ENCODE results near the gene BBIP1. TPM values are rescaled to one million over a fixed set of nuclear protein-coding genes. Genes with fewer than 3 reads are reported as not detected.

The BBIP1 gene
- total RNA-seq, 4 donors from 2014 or later, result 27.1 to 40.2 (median 28.7) TPM

DNA sequence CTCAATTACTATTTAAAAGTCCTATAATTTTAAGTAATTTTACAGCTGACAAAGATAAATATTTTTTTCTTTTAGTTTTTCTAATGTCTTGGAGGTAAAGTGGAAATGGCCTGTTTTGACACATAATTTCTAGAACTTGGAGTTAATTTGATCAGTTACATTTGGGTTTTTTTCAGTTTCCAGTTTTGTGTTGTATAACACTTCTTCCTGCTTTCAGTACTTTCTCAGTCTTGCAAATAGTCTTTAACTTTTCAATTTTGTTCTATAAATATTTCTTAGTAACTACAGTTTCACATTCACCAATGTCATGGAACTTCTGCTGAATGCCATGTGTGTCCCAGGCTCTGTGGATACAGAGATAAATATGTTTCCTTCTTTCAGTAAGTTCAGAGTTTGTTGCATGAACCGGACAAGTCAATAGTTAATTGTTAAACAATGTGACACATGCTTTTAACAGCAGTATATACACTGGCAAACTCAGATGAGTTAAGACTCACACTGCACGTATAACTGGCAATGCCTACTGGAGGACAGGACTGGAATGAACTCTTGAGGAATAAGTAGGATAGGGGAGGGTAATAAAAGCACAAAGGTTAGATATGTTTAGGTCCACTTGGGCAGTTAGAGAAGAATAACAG, 5.0 kb upstream of the BBIP1 start:
- no peak for TF ChIP-seq POLR2AphosphoS5 (IDR thresholded peaks at IDR 0.05)
- no peak for TF ChIP-seq POLR2A (IDR thresholded peaks at IDR 0.05)
- TF ChIP-seq EP300 (IDR thresholded peaks at IDR 0.05), result no peak
- no peak for TF ChIP-seq CTCF (IDR thresholded peaks at IDR 0.05)
- Histone ChIP-seq H3K36me3 (no peaks in the 10 kb centered on the region), H3K4me3 (no peak overlapping the region), H3K27ac (no peak overlapping the region), H3K4me1 (peaks cover 3 to 67% (median 7%) of the 10 kb centered on the region in 3 donors), H3K9me3 (no peaks in the 10 kb centered on the region), H3K27me3 (no peaks in the 10 kb centered on the region)
- ATAC-seq, result no peak
- WGBS, 2 donors (ENCODE audit: low coverage in 1 of 2), result 15 to 44% methylated on average over 1 to 2 of the region's 2 CpGs

DNA sequence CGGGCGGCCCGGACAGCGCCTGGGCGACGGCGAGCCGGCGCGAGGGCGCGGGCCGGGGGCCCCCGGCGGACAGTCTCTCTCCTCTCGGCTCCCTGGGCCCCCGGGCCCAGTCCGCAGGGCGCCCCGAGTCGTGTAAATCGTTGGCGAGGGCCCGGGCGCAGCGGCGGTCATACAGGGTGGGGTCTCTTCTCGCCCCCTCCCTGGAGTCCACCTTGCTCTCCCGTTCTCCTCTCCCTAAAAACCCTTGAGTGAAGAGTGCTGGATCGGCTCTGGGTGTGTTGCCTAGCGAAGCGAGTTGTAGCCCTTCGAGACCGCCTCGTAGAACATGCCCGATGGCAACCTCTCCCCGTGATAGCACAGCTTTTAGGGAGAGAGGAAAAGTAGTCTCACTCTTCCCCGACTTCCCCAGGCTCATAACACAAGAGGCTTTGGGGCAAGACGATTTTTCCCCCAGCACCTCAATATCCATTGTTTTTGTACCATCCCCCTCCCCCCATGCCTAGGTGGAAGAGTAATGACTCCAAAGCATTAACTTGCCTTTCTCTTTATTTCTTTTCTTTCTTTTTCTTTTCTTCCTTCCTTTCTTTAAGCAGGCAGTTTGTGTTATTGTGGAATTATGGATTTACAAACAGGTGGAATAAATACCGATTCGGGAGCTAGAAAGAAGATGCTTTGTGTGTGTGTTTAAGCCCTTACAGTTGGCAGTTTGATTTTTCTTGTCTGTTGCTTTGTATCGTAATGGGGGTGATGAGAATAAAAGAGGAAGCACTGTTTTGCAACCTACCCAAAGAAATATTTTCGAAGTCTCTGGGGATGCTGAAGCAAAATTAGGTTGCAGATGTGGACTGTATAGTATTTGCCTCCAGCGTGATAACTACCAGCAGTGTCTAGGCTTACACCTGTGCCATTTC, 1.2 kb upstream of the BBIP1 start:
- Histone ChIP-seq H3K9me3 (no peaks in the 10 kb centered on the region), H3K27ac (peak overlapping the region; percentile 62 to 99 (median 98)), H3K27me3 (no peaks in the 10 kb centered on the region), H3K4me3 (peak overlapping the region; percentile 62 to 77), H3K4me1 (peaks cover 8 to 61% (median 11%) of the 10 kb centered on the region in 3 donors), H3K36me3 (no peaks in the 10 kb centered on the region)
- ATAC-seq, result no peak
- TF ChIP-seq EP300 (IDR thresholded peaks at IDR 0.05) (no peak), POLR2A (IDR thresholded peaks at IDR 0.05) (no peak), CTCF (IDR thresholded peaks at IDR 0.05) (no peak), POLR2AphosphoS5 (IDR thresholded peaks at IDR 0.05) (no peak)
- WGBS, 2 donors (ENCODE audit: low coverage in 1 of 2), result 0 to 2% methylated on average over 5 to 8 of the region's 44 CpGs

DNA sequence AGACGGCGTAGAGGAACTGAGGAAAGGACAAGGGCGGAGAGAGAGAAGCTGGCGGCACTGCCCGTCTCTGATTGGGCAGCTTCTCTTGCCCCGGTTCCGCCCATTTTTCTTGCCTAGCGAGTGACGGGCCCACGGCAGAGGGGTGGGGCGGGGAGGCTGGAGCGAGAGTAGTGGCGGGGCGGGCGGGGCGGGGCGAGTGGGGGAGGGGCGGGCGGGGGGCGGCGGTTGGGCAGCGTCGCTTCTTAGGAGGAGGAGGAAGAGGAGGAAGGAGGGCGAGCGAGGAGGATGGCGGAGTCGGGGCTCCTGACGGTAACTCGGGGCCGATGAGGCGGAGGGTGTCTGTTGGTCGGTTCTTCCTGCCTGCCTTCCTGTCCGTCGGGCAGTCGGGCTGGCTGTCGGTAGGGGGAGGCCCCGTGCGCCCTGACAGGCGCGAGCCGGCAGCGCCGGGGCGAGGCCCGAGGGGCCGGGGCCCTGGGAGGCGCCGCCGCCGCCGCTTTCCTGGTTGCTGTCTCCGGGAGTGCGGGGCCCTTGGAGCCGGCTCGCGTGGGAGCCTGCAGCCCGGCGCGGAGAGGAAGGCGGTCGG, 460 bp upstream of the BBIP1 start, which contains the start of gene SHOC2:
Gene SHOC2, plus strand, starts transcription at position 256 of the 583 bp plus-strand sequence. CDS start 44,755 bp downstream, outside the sequence.
- Histone ChIP-seq H3K27ac (peak within 1 kb of the TSS; percentile 90 to 99 (median 98)), H3K4me1 (peaks cover 8 to 53% (median 11%) of the 10 kb centered on the region in 3 donors), H3K27me3 (no peaks in the 10 kb centered on the region), H3K9me3 (no peaks in the 10 kb centered on the region), H3K36me3 (peaks cover 0 to 3% of the 10 kb centered on the region in 2 donors), H3K4me3 (peak within 1 kb of the TSS; percentile 62 to 77)
- WGBS, 2 donors (ENCODE audit: low coverage in 1 of 2), result 0% methylated on average over 5 to 8 of the region's 61 CpGs
- TF ChIP-seq CTCF (IDR thresholded peaks at IDR 0.05), result peak in 3 of 4 experiments; percentile 34 to 54 (median 44)
- peak; percentile 83 to 84 for TF ChIP-seq POLR2A (IDR thresholded peaks at IDR 0.05)
- TF ChIP-seq EP300 (IDR thresholded peaks at IDR 0.05), result no peak
- peak; percentile 82 for TF ChIP-seq POLR2AphosphoS5 (IDR thresholded peaks at IDR 0.05)
- ATAC-seq, result peak; percentile 56

DNA sequence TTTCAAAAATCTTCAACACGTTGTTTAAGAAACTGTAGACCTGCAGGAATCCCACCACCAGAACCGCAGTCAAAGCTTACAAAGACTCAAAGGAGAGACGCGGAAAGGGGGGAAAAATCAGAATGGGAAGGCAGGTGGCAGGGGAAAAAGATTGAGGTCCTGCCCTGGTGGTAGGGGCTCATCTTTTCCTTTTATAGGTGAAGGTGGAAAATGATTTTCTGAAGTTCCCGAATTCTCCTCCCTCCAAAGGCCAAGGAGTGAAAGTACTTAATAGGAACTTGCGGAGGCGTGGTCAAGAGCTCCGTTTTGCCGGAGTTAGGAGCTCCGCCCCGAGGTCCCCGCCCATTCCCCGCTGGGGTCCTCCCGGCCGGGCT, 724 bp downstream of the BBIP1 start:
- Histone ChIP-seq H3K4me1 (peaks cover 5 to 41% (median 11%) of the 10 kb centered on the region in 3 donors), H3K9me3 (no peaks in the 10 kb centered on the region), H3K27me3 (no peaks in the 10 kb centered on the region), H3K4me3 (peak overlapping the region; percentile 60 to 77), H3K36me3 (peaks cover 0 to 6% of the 10 kb centered on the region in 2 donors), H3K27ac (peak overlapping the region; percentile 90 to 99 (median 98))
- TF ChIP-seq CTCF (IDR thresholded peaks at IDR 0.05), result peak in 1 of 4 experiments; percentile 8
- no peak for TF ChIP-seq EP300 (IDR thresholded peaks at IDR 0.05)
- 0% methylated on average over 4 to 8 of the region's 15 CpGs for WGBS, 2 donors (ENCODE audit: low coverage in 1 of 2)
- no peak for ATAC-seq
